B cell (primary cell): ENCODE data around the gene OR8B8. TPM values are rescaled to one million over a fixed set of nuclear protein-coding genes. Genes with fewer than 3 reads are reported as not detected.

Experiments used
- ATAC-seq: fragments of 200-7000 bp; cut with Tn5 transposase; one replicate; pipeline ENCODE4 v1.10.0; 2021; ENCODE audit warnings: low read depth, mild to moderate bottlenecking, moderate number of reproducible peaks, moderate library complexity
- CTCF ChIA-PET: fragments of 350-600 bp; sonication (Branson Sonifier 250); formaldehyde crosslinking; loops from one replicate; lab custom pipeline; 2021; ENCODE audit warnings: antibody characterized with exemption, inconsistent platforms; lab: Charles Lee
- POLR2A ChIA-PET: fragments of 350-600 bp; sonication (Branson Sonifier 250); formaldehyde crosslinking; loops from one replicate; lab custom pipeline; 2021; ENCODE audit warnings: antibody characterized with exemption; lab: Charles Lee
- DNase-seq: peaks from one replicate; pipeline ENCODE4 v3.0.0; 2013
- H2AFZ ChIP-seq: 2 replicates; pipeline ENCODE4 v1.6.1; 2012; ENCODE audit warnings: mild to moderate bottlenecking, low read depth, low read length; ENCODE audit not compliant: insufficient read depth, poor library complexity, severe bottlenecking
- H3K27ac ChIP-seq, 2 donors: 1 replicate in 1 of 2; 2 replicates in 1 of 2; pipeline ENCODE4 v1.5.1; 2012 to 2013; ENCODE audit warnings: low read length in 2 of 2, mild to moderate bottlenecking in 2 of 2, moderate library complexity in 1 of 2
- H3K27me3 ChIP-seq, 4 experiments: fragments of 200-600 bp in 1 of 4; sonication (generic) in 1 of 4; replicated peaks in 1 of 4; 1 replicate in 2 of 4; 2 replicates in 2 of 4; pipeline versions ENCODE4 v1.6.1 to v1.7.0; 2013 to 2016; ENCODE audit warnings: low read length in 3 of 4, mild to moderate bottlenecking in 2 of 4, mixed read lengths in 1 of 4, moderate library complexity in 1 of 4; ENCODE audit not compliant: insufficient read depth in 4 of 4, control insufficient read depth in 3 of 4; ENCODE audit errors: control extremely low read depth in 1 of 4
- H3K36me3 ChIP-seq, 2 experiments: replicated peaks in 1 of 2; 1 replicate in 1 of 2; 2 replicates in 1 of 2; pipeline versions ENCODE4 v1.6.1 to v1.7.1; 2013; ENCODE audit warnings: low read length in 1 of 2; ENCODE audit not compliant: insufficient read depth in 2 of 2, control insufficient read depth in 1 of 2; ENCODE audit errors: control extremely low read depth in 1 of 2, extremely low read depth in 1 of 2
- H3K4me1 ChIP-seq, 2 donors: fragments of 200-600 bp in 1 of 2; sonication (generic) in 1 of 2; 1 replicate in 1 of 2; 2 replicates in 1 of 2; pipeline versions ENCODE4 v1.5.1 to v1.6.1; 2013 to 2017; ENCODE audit warnings: low read length in 2 of 2; ENCODE audit not compliant: control insufficient read depth in 2 of 2, insufficient read depth in 2 of 2
- H3K4me2 ChIP-seq: replicated peaks from 2 replicates; pipeline ENCODE3; 2012; ENCODE audit warnings: mild to moderate bottlenecking, low read depth, low read length; ENCODE audit not compliant: poor library complexity, severe bottlenecking
- H3K4me3 ChIP-seq, 5 experiments: fragments of 200-600 bp in 1 of 5; sonication (generic) in 1 of 5; 1 replicate in 3 of 5; 2 replicates in 2 of 5; pipeline versions ENCODE4 v1.5.1 to v1.7.0; 2011 to 2016; ENCODE audit warnings: low read length in 4 of 5, mild to moderate bottlenecking in 4 of 5, low read depth in 2 of 5, control low read depth in 1 of 5, moderate library complexity in 1 of 5; ENCODE audit not compliant: insufficient read depth in 1 of 5; ENCODE audit errors: control extremely low read depth in 1 of 5, extremely low read depth in 1 of 5
- H3K79me2 ChIP-seq: fragments of 200-600 bp; sonication (generic); one replicate; pipeline ENCODE4 v1.6.0; 2016; ENCODE audit warnings: low read length; ENCODE audit not compliant: control insufficient read depth, insufficient read depth
- H3K9ac ChIP-seq: fragments of 200-600 bp; sonication (generic); 2 replicates; pipeline ENCODE4 v1.6.1; 2017; ENCODE audit warnings: mild to moderate bottlenecking, low read length, moderate library complexity
- H3K9me3 ChIP-seq, 3 donors: one replicate each; pipeline versions ENCODE4 v1.6.1 to v1.7.1; 2013; ENCODE audit warnings: low read length in 2 of 3; ENCODE audit not compliant: control insufficient read depth in 2 of 3, insufficient read depth in 1 of 3; ENCODE audit errors: control extremely low read depth in 1 of 3
- H4K20me1 ChIP-seq: 2 replicates; pipeline ENCODE4 v1.6.0; 2012; ENCODE audit warnings: mild to moderate bottlenecking, low read length; ENCODE audit not compliant: insufficient read depth, control insufficient read depth, poor library complexity, severe bottlenecking
- H3K27ac Mint-ChIP-seq: one replicate; pipeline ENCODE4 v1.8.0; 2021; ENCODE audit warnings: mixed read lengths
- H3K27me3 Mint-ChIP-seq: one replicate; pipeline ENCODE4 v1.8.0; 2021; ENCODE audit warnings: mixed read lengths
- H3K4me1 Mint-ChIP-seq: one replicate; pipeline ENCODE4 v1.8.0; 2021; ENCODE audit warnings: mixed read lengths
- H3K4me3 Mint-ChIP-seq: one replicate; pipeline ENCODE4 v1.8.0; 2021; ENCODE audit warnings: mixed read lengths
- H3K9me3 Mint-ChIP-seq: one replicate; pipeline ENCODE4 v1.8.0; 2022; ENCODE audit warnings: mixed read lengths; ENCODE audit not compliant: insufficient read depth
- EZH2 ChIP-seq: IDR thresholded peaks from 2 replicates; pipeline ENCODE4 v1.6.1; 2012; ENCODE audit warnings: borderline replicate concordance, low read depth, mild to moderate bottlenecking, moderate library complexity, low read length; ENCODE audit not compliant: insufficient read depth, poor library complexity, severe bottlenecking
- WGBS: methylation state at CpG from one replicate; pipeline ENCODE4 v1.1.5; 2013; ENCODE audit warnings: missing lambda C conversion rate; ENCODE audit not compliant: insufficient coverage; 5-methylcytosine and 5-hydroxymethylcytosine counted together
- intact Hi-C: fragments of 100-400 bp; cut with micrococcal nuclease; formaldehyde crosslinking; loops from one replicate; pipeline ENCODE4 v1.10.0; 2022
- polyA plus RNA-seq: library from polyadenylated mRNA; depleted of rRNA; stranded (reverse); fragments of >200 nt; gene quantifications from 2 replicates; pipeline ENCODE4 v1.2.3, GENCODE V29; 2012
- total RNA-seq, 2 donors: library from RNA; stranded (reverse); fragments of 120-200 nt in 1 of 2; gene quantifications; 1 replicate in 1 of 2; 2 replicates in 1 of 2; pipeline versions ENCODE4 v1.2.3 to v1.2.4, GENCODE V29; 2013 to 2022
- TF ChIP-seq, protein P1 (sequence below): fragments of 200-600 bp; IDR thresholded peaks from one replicate; pipeline ENCODE4 v1.8.0; 2022; ENCODE audit warnings: antibody characterized with exemption, mild to moderate bottlenecking

The OR8B8 gene
- total and polyA plus RNA-seq, 2 donors (not counting 1 experiment from before 2014, with no cell fraction given): not detected

- Mint-ChIP-seq H3K27me3 (peaks cover 8% of the 10 kb centered on the region), H3K9me3 (no peaks in the 10 kb centered on the region), H3K4me1 (no peaks in the 10 kb centered on the region), H3K27ac (no peak overlapping the region), H3K4me3 (no peak overlapping the region)
- Histone ChIP-seq H3K27me3 (no peaks in the 10 kb centered on the region), H3K9ac (no peak overlapping the region), H3K79me2 (no peaks in the 10 kb centered on the region), H4K20me1 (no peaks in the 10 kb centered on the region), H3K27ac (no peak overlapping the region), H3K4me3 (no peak overlapping the region), H2AFZ (no peak overlapping the region), H3K4me1 (no peaks in the 10 kb centered on the region), H3K4me2 (no peak overlapping the region), H3K9me3 (no peaks in the 10 kb centered on the region), H3K36me3 (no peaks in the 10 kb centered on the region)
- WGBS: 100% methylated on average over 1 of the region's 3 CpGs
- DNase-seq: no peak
- POLR2A ChIA-PET: no interaction called here
- no peak for ATAC-seq
- TF ChIP-seq, protein P1, sequence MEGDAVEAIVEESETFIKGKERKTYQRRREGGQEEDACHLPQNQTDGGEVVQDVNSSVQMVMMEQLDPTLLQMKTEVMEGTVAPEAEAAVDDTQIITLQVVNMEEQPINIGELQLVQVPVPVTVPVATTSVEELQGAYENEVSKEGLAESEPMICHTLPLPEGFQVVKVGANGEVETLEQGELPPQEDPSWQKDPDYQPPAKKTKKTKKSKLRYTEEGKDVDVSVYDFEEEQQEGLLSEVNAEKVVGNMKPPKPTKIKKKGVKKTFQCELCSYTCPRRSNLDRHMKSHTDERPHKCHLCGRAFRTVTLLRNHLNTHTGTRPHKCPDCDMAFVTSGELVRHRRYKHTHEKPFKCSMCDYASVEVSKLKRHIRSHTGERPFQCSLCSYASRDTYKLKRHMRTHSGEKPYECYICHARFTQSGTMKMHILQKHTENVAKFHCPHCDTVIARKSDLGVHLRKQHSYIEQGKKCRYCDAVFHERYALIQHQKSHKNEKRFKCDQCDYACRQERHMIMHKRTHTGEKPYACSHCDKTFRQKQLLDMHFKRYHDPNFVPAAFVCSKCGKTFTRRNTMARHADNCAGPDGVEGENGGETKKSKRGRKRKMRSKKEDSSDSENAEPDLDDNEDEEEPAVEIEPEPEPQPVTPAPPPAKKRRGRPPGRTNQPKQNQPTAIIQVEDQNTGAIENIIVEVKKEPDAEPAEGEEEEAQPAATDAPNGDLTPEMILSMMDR: no peak
- no peak for TF ChIP-seq EZH2
- CTCF ChIA-PET: no interaction called here
- intact Hi-C loops: no loop called here
Observed at GRCh38 chr11:124394408-124394807, 51.1 kb downstream of the OR8B8 start.

Other genes starting within 250 kb of the OR8B8 start
- not detected in 2 replicates for gene OR8G1, start 204.6 kb downstream of the OR8B8 start, total RNA-seq
- gene OR8G1, start 204.6 kb downstream of the OR8B8 start, polyA plus RNA-seq: not detected in 2 replicates
- gene OR8G5, start 189.3 kb downstream of the OR8B8 start, total RNA-seq: not detected in 2 replicates
- not detected in 2 replicates for gene OR8G5, start 189.3 kb downstream of the OR8B8 start, polyA plus RNA-seq
- not detected in 2 replicates for gene OR8D1, start 131.7 kb downstream of the OR8B8 start, total RNA-seq
- gene OR8D1, start 131.7 kb downstream of the OR8B8 start, polyA plus RNA-seq: 0.12 TPM in 1 of 2 replicates, not detected in the other
- not detected in 2 replicates for gene OR8D2, start 125.5 kb downstream of the OR8B8 start, total RNA-seq
- gene OR8D2, start 125.5 kb downstream of the OR8B8 start, polyA plus RNA-seq: not detected in 2 replicates
- not detected in 2 replicates for gene OR8B2, start 61.2 kb downstream of the OR8B8 start, total RNA-seq
- not detected in 2 replicates for gene OR8B2, start 61.2 kb downstream of the OR8B8 start, polyA plus RNA-seq
- not detected in 2 replicates for gene OR8B3, start 46.7 kb downstream of the OR8B8 start, total RNA-seq
- not detected in 2 replicates for gene OR8B3, start 46.7 kb downstream of the OR8B8 start, polyA plus RNA-seq
- not detected in 2 replicates for gene OR8B4, start 20.8 kb downstream of the OR8B8 start, total RNA-seq
- gene OR8B4, start 20.8 kb downstream of the OR8B8 start, polyA plus RNA-seq: not detected in 2 replicates
- not detected in 2 replicates for gene OR8B12, start 98.0 kb upstream of the OR8B8 start, total RNA-seq
- not detected in 2 replicates for gene OR8B12, start 98.0 kb upstream of the OR8B8 start, polyA plus RNA-seq
- gene OR8A1, start 124.3 kb upstream of the OR8B8 start, total RNA-seq: not detected in 2 replicates
- not detected in 2 replicates for gene OR8A1, start 124.3 kb upstream of the OR8B8 start, polyA plus RNA-seq
- not detected in 2 replicates for gene PANX3, start 165.7 kb upstream of the OR8B8 start, total RNA-seq
- gene PANX3, start 165.7 kb upstream of the OR8B8 start, polyA plus RNA-seq: not detected in 2 replicates
- 66.8 and 71.5 TPM in 2 replicates for gene TBRG1, start 177.2 kb upstream of the OR8B8 start, total RNA-seq
- gene TBRG1, start 177.2 kb upstream of the OR8B8 start, polyA plus RNA-seq: 68.2 and 69.6 TPM in 2 replicates
- gene SIAE, start 228.0 kb upstream of the OR8B8 start, total RNA-seq: 3.6 and 5.1 TPM in 2 replicates
- 4.5 and 5.5 TPM in 2 replicates for gene SIAE, start 228.0 kb upstream of the OR8B8 start, polyA plus RNA-seq
- gene SPA17, start 228.2 kb upstream of the OR8B8 start, total RNA-seq: 0.46 and 0.76 TPM in 2 replicates
- gene SPA17, start 228.2 kb upstream of the OR8B8 start, polyA plus RNA-seq: 0.20 and 0.21 TPM in 2 replicates